Measurements from ENCODE around the gene GOLGA1. TPM values are rescaled to one million over a fixed set of nuclear protein-coding genes. Genes with fewer than 3 reads are reported as not detected.

The GOLGA1 gene
- polyA plus RNA-seq, 1 donor from 2014 or later: 15.3 TPM

DNA sequence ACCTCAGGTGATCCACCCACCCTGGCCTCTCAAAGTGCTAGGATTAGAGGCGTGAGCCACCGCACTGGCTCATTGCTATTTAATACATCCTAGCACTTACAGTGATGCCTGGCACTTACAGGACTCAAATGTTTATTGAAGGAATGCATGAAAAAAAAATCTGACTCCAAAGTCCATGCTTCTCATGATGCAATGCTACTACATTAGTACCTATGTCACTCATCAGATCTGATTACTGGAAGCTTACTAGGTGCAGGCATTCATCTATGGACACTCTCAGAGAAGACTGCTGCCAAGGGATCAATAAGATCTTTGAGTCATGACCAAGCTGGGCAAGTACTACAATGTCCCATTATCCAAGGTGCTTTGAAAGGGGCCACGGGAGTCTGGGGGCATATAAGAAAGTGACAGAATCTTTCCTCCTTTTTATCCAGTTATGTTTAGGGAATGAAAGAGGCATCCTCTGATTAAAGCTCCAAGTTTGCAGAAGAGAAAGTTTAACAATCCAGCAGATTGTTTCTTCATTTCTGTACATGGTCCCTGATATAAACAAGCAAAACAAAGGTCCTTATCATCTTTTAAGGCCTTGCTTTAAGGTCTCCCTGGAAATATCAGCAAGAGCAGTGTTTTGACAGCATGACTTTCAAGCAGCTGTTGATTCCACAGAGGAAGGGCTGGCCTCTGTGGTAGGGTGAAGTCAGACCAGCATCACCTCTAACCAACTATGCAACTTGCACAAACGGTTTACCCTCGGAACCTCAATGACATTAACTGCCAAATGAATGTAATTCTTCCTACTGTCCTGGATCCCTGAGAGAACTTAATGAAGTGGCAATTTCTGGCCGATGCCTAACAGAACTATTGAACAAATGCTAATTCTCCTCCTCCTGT lies 43.1 kb downstream of the GOLGA1 start:
- no peak overlapping the region for H3K27ac ChIP-seq (ENCODE audit: low read length)
- H3K79me2 ChIP-seq (replicated peaks; ENCODE audit: insufficient read depth, low read length): no peaks in the 10 kb centered on the region
- H3F3A ChIP-seq (ENCODE audit: insufficient read depth, low read length, poor library complexity, severe bottlenecking): no peaks in the 10 kb centered on the region
- TF ChIP-seq REST (IDR thresholded peaks at IDR 0.05; ENCODE audit: borderline replicate concordance): no peak
- TF ChIP-seq RAD21 (conservative IDR thresholded peaks at IDR 0.05): no peak
- TF ChIP-seq EZH2 (IDR thresholded peaks at IDR 0.05; ENCODE audit: borderline replicate concordance, insufficient read depth, low read length, poor library complexity, severe bottlenecking): no peak
- TF ChIP-seq, protein P1, sequence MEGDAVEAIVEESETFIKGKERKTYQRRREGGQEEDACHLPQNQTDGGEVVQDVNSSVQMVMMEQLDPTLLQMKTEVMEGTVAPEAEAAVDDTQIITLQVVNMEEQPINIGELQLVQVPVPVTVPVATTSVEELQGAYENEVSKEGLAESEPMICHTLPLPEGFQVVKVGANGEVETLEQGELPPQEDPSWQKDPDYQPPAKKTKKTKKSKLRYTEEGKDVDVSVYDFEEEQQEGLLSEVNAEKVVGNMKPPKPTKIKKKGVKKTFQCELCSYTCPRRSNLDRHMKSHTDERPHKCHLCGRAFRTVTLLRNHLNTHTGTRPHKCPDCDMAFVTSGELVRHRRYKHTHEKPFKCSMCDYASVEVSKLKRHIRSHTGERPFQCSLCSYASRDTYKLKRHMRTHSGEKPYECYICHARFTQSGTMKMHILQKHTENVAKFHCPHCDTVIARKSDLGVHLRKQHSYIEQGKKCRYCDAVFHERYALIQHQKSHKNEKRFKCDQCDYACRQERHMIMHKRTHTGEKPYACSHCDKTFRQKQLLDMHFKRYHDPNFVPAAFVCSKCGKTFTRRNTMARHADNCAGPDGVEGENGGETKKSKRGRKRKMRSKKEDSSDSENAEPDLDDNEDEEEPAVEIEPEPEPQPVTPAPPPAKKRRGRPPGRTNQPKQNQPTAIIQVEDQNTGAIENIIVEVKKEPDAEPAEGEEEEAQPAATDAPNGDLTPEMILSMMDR (IDR thresholded peaks at IDR 0.05; ENCODE audit: poor library complexity, severe bottlenecking): no peak
- TF ChIP-seq TAF1 (IDR thresholded peaks at IDR 0.05; ENCODE audit: low read depth): no peak
- no peak for TF ChIP-seq EP300 (conservative IDR thresholded peaks at IDR 0.05; ENCODE audit: poor library complexity, severe bottlenecking)
- no peak for TF ChIP-seq MXI1 (conservative IDR thresholded peaks at IDR 0.05; ENCODE audit: poor library complexity, severe bottlenecking)
- no peak for TF ChIP-seq POLR2AphosphoS5 (IDR thresholded peaks at IDR 0.05)
- TF ChIP-seq SMC3 (conservative IDR thresholded peaks at IDR 0.05; ENCODE audit: poor library complexity): no peak
- H3K9ac ChIP-seq (ENCODE audit: low read length): no peak overlapping the region
- H3K36me3 ChIP-seq (ENCODE audit: insufficient read depth, low read length): no peaks in the 10 kb centered on the region
- no peak overlapping the region for H2AFZ ChIP-seq (ENCODE audit: low read depth, low read length)
- H3K4me2 ChIP-seq (ENCODE audit: low read length): no peak overlapping the region
- no peaks in the 10 kb centered on the region for H3K9me2 ChIP-seq (ENCODE audit: insufficient read depth, low read length)
- H3K27me3 ChIP-seq (ENCODE audit: insufficient read depth, low read depth, low read length): no peaks in the 10 kb centered on the region
- no peaks in the 10 kb centered on the region for H4K20me1 ChIP-seq (ENCODE audit: insufficient read depth)
- H3K4me3 ChIP-seq (ENCODE audit: low read length): no peak overlapping the region
- no peaks in the 10 kb centered on the region for H3K9me3 ChIP-seq (ENCODE audit: low read length)

- H3K9me2 ChIP-seq (ENCODE audit: insufficient read depth, low read length): no peaks in the 10 kb centered on the region
- H4K20me1 ChIP-seq (ENCODE audit: insufficient read depth): no peaks in the 10 kb centered on the region
- no peak overlapping the region for H3K9ac ChIP-seq (ENCODE audit: low read length)
- H3K27me3 ChIP-seq (ENCODE audit: insufficient read depth, low read depth, low read length): no peaks in the 10 kb centered on the region
- H3K79me2 ChIP-seq (replicated peaks; ENCODE audit: insufficient read depth, low read length): no peaks in the 10 kb centered on the region
- TF ChIP-seq SMC3 (conservative IDR thresholded peaks at IDR 0.05; ENCODE audit: poor library complexity) (peak; percentile 46), MXI1 (conservative IDR thresholded peaks at IDR 0.05; ENCODE audit: poor library complexity, severe bottlenecking) (no peak)
- TF ChIP-seq, protein P1 (IDR thresholded peaks at IDR 0.05; ENCODE audit: poor library complexity, severe bottlenecking): peak; percentile 68
- H2AFZ ChIP-seq (ENCODE audit: low read depth, low read length): peak overlapping the region; percentile 69
- peaks cover 5% of the 10 kb centered on the region for H3K36me3 ChIP-seq (ENCODE audit: insufficient read depth, low read length)
- no peak overlapping the region for H3K4me2 ChIP-seq (ENCODE audit: low read length)
- no peaks in the 10 kb centered on the region for H3F3A ChIP-seq (ENCODE audit: insufficient read depth, low read length, poor library complexity, severe bottlenecking)
- H3K4me3 ChIP-seq (ENCODE audit: low read length): no peak overlapping the region
- no peaks in the 10 kb centered on the region for H3K9me3 ChIP-seq (ENCODE audit: low read length)
- peak overlapping the region; percentile 51 for H3K27ac ChIP-seq (ENCODE audit: low read length)
Observed at GRCh38 chr9:124894741-124895170, 46.1 kb downstream of the GOLGA1 start.
